GM18507 (cell line): ENCODE results near the gene ARHGEF16.

Experiments used
- DNase-seq: peaks from one replicate; pipeline ENCODE4 v3.0.0; 2011; ENCODE audit warnings: low read depth; ENCODE audit not compliant: insufficient read length; ENCODE audit errors: extremely low spot score
- FAIRE-seq: peaks from 2 replicates; lab custom pipeline; 2011; peaks lifted over from hg19 to GRCh38; lab: Jason Lieb, UNC

ARHGEF16 gene

DNA sequence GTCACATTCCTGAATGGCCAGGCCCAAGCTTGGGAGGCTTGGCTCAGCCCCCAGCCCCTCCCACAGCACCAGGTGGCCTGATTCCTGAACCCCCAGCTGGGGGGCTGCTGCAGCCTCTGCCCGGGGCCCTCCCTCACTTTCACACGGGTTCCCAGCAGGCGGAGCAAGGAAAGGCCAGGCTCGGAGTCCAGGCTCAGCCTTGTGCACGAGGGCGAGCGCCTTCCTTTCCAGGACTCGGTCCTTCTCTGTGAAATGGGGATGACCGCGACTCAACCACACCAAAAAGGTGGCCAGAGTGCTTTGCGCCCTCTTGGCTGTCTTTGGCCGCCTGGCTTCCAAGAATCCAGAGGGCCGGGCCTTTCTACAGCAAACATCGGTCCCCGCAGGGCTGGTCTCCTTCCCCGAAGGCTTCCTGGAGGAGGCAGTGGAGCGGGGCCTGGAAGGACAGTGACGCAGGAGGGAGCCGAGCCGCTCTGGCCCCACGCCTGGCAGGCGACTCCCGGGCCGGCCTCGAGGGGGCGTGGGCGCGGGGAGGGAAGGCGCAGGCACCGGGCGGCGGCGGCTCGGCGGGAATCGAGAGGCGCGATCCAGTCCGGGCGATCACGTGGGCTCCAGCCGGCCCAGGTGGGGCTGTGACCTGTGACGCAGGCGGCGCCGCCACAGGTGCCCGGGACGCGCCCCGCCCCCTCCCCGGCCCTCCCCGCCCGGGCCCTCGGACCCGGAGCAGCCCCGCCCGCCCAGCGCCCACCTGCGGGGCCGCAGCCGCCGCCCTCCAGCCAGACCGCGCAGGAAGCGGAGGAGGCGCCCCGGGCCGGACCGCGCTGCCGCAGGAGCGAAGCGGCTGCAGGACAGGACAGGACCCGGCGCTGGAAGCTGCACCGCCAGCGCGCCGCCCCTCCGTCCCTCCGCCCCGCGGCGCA is at the start of gene ARHGEF16:
ARHGEF16 (plus strand) TSS at position 775 of the 920 bp plus-strand sequence. CDS start 8,420 bp downstream, outside the sequence.
- FAIRE-seq (no peak), DNase-seq (no peak)

GRCh38 chr1:3404801-3405200 is 49.7 kb upstream of the ARHGEF16 start:
- DNase-seq (no peak), FAIRE-seq (no peak)

DNA sequence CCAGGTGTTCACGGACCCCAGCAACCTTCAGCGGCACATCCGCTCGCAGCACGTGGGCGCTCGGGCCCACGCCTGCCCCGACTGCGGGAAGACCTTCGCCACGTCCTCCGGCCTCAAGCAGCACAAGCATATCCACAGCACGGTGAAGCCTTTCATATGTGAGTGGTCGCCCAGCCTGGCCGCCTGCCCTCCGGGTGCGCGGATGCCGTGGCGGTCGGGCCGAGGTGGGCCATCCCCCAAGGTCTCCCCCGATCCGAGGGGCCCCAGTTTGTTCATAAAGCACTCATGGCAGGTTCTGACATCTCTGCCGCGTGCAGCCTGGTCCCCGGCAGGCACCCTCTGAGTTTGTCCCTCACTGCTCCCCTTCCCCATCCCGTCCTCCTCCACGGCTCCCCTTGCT is 49.0 kb upstream of the ARHGEF16 start:
- no peak for FAIRE-seq
- no peak for DNase-seq

- no peak for DNase-seq
- FAIRE-seq: no peak
Observed at GRCh38 chr1:3405974-3406867, 48.2 kb upstream of the ARHGEF16 start.

GRCh38 chr1:3407021-3407420 is 47.4 kb upstream of the ARHGEF16 start:
- DNase-seq (no peak), FAIRE-seq (no peak)

GRCh38 chr1:3408751-3409266 is 45.7 kb upstream of the ARHGEF16 start:
- FAIRE-seq (no peak), DNase-seq (no peak)

DNA sequence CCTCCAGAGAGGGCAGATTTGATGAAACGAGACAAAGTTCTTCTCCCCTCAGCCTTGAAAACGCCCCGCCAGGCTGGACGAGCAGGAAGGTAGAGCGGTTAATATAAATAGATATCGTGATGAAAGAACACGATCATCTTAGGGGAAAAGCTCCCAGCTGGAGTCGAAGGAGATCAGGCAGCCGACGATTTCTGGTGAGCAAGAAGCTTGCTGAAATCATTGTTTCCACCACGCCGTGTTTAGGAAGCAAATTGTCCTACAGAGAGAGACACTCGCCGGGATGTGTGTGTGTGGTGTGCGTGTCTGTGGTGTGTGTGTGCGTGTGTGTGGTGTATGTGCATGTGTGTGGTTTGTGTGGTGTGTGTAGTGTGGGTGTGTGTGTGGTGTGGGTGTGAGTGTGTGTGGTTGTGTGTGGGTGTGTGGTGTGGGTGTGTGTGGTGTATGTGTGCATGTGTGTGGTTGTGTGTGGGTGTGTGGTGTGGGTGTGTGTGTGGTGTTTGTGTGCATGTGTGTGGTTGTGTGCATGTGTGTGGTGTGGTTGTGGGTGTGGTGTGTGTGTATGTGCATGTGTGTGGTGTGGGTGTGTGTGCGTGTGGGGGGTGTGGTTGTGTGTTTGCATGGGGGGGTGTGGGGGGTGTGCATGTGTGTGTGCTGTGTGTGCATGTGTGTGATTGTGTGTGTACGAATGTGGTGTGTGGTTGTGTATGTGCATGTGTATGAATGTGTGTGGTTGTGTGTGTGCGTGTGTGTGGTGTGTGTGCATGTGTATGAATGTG is 44.9 kb upstream of the ARHGEF16 start:
- FAIRE-seq (no peak), DNase-seq (no peak)

DNA sequence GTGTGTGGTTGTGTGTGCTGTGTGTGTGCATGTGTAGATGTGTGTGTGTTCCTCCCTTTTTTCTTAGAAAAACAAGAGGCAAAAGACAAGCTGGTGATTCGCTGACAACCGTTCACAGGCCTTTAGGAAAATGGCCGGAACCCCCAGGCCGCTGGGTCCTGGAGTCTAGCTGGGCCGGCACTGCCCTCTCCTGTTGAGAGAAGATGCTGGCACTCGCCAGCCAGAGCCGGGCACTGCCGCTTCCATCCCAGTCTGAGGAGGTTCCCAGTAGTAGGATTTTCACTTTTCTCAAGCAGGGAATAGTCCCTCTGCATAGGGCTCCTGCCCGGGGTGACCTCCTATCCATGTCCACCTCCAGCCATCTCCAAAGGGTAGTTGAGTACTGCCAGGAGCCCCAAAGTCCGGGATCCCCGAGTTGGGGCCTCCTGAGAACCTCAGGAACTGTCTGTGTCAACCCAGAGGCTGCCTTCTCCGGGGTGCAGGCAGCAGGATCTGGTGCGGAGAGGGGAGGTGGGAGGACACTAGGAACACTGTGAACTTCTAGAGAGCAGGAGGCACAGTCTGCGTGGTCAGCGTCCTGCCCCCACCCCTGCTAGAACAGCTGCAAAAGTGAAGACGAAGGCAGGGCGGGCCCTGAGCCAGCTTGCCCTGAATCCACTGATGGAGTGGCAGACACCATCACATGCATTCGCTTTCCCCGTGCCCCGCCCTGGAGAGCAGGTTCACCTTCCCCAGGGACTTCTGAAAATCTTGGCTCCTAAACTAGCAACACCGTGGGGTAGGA is 44.1 kb upstream of the ARHGEF16 start:
- DNase-seq: no peak

DNA sequence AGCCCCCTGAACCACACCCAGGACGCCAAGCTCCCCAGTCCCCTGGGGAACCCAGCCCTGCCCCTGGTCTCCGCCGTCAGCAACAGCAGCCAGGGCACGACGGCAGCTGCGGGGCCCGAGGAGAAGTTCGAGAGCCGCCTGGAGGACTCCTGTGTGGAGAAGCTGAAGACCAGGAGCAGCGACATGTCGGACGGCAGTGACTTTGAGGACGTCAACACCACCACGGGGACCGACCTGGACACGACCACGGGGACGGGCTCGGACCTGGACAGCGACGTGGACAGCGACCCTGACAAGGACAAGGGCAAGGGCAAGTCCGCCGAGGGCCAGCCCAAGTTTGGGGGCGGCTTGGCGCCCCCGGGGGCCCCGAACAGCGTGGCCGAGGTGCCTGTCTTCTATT is 42.7 kb upstream of the ARHGEF16 start:
- FAIRE-seq (no peak), DNase-seq (no peak)

More for the DNA sequence above, 44.1 kb upstream of the ARHGEF16 start:
- FAIRE-seq: no peak

DNA sequence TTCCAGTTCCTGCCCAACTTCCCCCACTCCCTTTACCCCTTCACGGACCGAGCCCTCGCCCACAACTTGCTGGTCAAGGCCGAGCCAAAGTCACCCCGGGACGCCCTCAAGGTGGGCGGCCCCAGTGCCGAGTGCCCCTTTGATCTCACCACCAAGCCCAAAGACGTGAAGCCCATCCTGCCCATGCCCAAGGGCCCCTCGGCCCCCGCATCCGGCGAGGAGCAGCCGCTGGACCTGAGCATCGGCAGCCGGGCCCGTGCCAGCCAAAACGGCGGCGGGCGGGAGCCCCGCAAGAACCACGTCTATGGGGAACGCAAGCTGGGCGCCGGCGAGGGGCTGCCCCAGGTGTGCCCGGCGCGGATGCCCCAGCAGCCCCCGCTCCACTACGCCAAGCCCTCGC is 42.1 kb upstream of the ARHGEF16 start:
- DNase-seq: no peak
- no peak for FAIRE-seq

DNA sequence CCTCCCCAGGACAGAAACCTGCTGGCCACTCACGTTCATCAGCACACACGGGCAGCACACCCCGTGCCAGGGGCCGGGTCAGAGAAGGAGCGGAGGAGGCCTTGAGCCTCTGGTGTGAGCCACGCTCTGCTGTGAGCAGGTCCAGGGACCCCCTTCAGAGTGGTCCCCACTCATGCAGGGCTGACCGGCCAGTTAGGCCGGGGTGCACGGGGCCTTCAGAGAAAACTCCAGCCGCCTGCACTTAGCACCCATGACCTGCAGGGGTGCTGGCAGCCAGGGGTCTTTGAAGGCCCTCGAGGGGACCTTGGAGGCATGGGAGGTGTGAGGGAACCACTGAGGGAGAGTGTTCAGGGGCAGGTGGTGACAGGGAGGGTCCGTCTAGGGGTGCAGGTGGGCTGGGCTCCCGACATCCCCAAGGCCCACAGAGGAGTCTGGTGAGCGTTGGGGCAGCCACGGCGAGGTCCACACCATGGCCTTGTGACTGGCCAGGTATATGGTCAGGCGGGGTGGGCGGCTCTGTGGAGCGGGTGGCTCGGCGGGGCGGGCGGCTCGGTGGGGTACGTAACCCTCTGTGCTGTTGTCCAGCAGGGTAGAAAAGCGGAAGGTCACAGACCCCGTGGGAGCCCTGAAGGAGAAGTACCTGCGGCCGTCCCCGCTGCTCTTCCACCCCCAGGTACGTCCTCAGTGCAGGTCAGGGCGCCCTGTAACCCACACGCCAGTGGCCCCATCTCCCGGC is 40.3 kb upstream of the ARHGEF16 start:
- no peak for FAIRE-seq
- DNase-seq: no peak

DNA sequence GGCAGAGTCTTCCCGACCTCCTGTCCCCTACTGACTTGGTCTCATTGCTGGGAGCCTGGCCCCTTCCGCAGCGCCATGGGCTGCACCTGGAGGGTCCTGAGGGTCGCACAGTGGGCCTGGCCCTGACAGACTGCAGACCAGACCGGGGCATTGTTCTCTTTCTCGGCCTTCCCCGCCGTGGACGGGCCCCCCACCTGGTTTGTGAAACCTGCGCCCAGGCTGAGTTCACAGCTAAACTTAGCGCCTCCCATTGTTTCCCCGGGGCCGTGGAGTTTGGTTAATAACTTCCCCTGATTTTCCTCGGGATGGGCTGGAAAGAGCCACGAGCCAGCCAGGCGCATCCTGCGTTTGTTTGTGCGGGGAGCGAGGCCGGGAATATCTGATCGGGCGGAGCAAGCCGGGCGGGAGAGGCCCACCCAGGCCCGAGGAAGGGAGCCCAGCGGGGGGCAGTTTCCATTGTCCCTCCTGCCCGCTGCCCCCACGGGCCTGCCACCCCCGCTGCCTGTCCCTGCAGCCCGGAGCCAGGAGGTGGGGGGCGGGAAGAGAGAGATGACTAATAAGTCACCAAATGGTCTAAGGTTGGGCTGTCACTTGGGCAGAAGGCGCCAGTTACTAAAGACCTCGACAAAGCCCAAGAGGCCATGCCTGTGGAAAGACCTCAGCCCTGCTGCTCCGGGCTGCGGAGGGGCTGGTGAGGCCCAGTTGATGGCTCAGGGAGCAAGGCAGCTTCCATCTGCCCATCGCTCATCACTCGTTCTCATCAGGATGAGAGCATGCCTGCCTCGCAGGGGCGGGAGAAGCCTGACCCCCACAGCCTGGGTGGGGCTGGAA is 39.0 kb upstream of the ARHGEF16 start:
- FAIRE-seq (no peak), DNase-seq (no peak)

- FAIRE-seq: no peak
- no peak for DNase-seq
Observed at GRCh38 chr1:3417082-3417739, 37.3 kb upstream of the ARHGEF16 start.

GRCh38 chr1:3417934-3418333 is 36.5 kb upstream of the ARHGEF16 start:
- FAIRE-seq: no peak
- DNase-seq: no peak

DNA sequence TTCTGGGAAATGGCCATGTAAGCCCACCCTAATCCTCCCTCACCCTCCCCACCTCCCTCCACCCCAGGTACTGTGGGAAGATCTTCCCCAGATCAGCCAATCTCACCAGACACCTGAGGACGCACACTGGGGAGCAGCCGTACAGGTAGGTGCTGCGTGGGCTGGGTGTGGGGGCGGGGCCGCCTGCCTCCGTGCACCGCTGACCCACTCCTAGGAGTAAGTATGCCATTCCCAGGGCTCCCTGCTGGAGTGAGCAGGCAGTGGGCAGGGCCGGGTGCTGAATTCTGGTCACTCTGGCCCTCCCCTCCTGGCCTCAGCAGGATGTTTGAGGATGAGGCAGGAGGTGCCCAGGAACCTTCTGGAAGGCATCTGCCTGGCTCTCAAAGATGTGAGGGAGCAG is 35.9 kb upstream of the ARHGEF16 start:
- FAIRE-seq: no peak

GRCh38 chr1:3419415-3420204 is 34.9 kb upstream of the ARHGEF16 start:
- DNase-seq (no peak), FAIRE-seq (no peak)

More for the DNA sequence above, 35.9 kb upstream of the ARHGEF16 start:
- no peak for DNase-seq
